Measurements from ENCODE around the gene RALGPS1. TPM values are rescaled to one million over a fixed set of nuclear protein-coding genes. Genes with fewer than 3 reads are reported as not detected.

Gene RALGPS1
- total and polyA plus RNA-seq, 2 of the 8 experiments (the other 6 are each of a cell fraction or from before 2014, with no cell fraction given) = 20.0 to 23.5 TPM

DNA sequence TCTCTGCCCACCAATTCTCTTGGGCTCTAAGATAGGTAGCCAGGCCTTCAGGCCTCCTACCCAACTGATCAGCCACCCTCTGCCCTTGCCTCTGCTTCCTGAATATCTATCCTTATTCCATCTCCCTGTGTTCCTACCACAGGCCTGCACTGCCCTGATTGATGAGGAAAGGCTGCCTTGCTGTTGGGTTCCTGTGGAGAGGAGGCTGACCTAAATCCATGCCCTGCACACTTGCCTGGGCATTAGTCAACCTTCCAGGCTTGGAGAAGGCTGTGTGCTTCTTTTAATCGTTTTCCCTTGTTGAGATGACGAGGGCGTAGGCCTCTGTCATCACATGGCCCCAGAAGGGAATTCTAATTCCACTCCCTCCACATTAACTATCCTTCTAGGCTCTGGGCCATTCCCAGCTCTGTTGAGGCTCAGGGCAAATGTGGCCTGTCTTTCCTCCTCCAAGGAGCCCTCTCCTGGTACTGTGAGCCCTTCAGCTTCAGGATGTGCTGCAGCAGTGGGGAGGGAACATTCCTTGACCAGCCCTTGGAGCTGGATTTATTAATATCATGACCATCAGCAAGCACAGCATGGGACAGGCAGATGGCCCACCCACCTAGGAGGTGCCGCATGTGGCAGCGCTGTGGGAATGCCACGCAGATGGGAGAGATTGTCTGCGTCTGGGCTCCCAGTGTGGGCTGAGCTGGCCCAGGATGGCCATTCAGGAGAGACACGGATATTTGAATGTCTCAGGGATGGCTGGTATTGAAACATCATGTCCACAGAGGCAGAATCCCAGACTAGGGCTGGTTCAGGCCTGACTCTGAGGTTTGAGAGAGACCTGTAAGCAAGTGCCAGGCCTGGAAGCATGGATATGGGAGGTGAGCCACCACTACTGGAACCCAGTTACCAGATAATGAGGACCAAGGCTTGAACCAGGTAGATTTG is 166.9 kb downstream of the RALGPS1 start (continued):
- no peak for TF ChIP-seq BRCA1 (IDR thresholded peaks at IDR 0.05; ENCODE audit: low read depth, low read length)
- TF ChIP-seq SAP30 (IDR thresholded peaks at IDR 0.05; ENCODE audit: insufficient read depth, insufficient replicate concordance, low read length) = no peak
- TF ChIP-seq, protein P1, sequence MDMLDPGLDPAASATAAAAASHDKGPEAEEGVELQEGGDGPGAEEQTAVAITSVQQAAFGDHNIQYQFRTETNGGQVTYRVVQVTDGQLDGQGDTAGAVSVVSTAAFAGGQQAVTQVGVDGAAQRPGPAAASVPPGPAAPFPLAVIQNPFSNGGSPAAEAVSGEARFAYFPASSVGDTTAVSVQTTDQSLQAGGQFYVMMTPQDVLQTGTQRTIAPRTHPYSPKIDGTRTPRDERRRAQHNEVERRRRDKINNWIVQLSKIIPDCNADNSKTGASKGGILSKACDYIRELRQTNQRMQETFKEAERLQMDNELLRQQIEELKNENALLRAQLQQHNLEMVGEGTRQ (IDR thresholded peaks at IDR 0.05; ENCODE audit: low read length) = no peak

Data from H1 (cell line).